Dermis microvascular lymphatic vessel endothelial cell (primary cell): ENCODE measurements around the gene PLSCR4. TPM values are rescaled to one million over a fixed set of nuclear protein-coding genes. Genes with fewer than 3 reads are reported as not detected.

Experiments
- DNase-seq, 2 donors: peaks; one replicate each; pipeline versions ENCODE4 v3.0.0 to v3.0.0-alpha.2; 2010; ENCODE audit warnings: low read depth in 2 of 2
- total RNA-seq: library from RNA; depleted of rRNA; stranded (reverse); fragments of >200 nt; gene quantifications from 2 replicates; pipeline ENCODE4 v1.2.1, GENCODE V29; 2014

Gene PLSCR4
- total RNA-seq, 1 donor from 2014 or later, result 569 TPM

DNA sequence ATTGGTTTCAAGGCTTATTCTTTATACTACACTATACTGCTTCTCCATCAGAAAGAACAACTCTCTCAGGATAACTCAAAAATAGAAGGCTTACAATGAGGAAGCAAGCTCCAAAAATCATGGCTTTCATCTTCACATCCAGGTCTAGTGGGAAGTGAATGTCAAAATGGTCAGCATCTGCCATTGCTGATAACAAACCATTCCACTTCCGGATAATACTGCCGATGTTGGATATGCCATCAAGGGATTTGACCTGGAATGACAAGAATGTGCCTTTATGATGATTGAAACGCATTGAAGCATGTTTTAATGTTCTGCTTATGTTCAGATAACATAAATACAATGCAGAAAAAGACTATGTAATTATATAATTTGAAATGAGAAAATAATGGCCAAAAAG lies 55.9 kb downstream of the PLSCR4 start:
- peak; percentile 87 to 92 for DNase-seq

DNA sequence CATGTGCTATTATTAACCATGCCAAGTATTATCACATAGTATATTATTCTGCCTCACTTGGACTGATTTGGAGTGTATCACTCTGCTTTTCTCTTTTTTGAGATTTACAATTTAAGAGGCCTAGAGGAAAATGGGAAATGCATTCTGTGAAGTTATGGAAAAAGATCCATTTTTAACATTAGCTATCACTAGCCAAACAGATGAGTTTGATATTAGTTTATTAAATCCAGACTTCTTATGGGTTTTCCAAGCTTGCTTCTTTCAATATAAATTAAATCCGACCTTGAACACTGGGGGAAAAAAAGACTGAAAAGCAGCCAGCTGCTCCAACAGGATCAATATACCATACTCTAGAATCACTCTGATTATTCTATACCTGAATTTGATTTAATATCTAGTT lies 59.9 kb downstream of the PLSCR4 start:
- DNase-seq, result no peak

DNA sequence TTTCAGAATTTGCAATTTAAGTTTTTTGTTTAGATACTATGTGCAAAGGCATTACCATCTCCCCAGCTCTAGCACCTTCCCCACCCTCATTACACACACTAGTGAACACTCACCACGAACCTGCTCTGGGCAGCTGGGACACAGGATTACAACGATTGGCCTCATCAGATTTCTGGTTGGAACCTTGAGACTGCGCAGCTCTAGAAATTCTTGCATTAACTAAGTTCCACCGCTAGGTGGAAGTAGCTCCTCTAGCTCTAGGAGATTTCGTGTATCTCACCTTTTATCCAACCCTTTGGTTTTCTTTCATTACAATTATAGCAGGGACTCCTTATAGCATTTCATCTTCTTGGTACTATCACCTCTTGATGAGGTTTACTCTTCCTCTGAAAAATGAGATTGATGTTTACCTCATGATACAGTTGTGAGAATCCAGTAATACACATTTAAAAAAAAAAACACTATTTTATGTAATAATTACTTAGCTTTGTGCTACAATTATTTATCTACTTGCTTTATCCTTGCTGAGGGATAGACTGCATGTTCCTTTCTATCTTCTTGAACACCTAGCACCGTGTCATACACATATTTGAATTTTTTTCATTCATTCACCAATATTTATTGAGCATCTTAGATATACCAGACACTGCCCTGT lies 61.3 kb downstream of the PLSCR4 start:
- peak in 1 of 2 donors; percentile 68 for DNase-seq

DNA sequence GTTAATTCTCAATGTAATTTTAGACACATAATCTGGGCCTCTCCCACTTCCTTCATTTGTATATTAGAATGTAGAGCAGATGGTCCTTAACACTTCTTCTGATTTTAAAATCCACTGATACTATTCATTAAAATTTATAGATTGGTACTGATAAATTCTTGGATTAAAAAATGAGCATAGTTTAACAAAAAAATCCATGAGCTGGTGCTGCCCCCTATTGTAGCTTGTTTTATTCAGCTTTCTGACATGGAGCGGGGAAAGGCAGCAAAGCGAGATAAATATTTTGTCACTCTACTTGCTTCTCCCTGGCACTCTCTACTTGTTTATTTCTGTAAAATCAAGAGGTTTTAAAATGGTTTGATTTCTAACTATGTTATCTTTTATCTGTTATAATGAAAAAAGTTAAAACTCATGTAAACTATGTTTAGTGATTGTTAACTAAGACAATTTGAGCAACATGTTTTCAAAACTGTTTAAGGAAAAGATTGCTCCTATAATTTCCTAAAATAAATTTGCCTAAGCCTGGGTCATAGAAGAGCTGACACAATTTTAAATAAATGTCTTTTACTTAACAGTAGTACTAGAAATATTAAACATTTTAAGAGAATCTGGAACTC lies 63.5 kb downstream of the PLSCR4 start:
- DNase-seq, result no peak

DNA sequence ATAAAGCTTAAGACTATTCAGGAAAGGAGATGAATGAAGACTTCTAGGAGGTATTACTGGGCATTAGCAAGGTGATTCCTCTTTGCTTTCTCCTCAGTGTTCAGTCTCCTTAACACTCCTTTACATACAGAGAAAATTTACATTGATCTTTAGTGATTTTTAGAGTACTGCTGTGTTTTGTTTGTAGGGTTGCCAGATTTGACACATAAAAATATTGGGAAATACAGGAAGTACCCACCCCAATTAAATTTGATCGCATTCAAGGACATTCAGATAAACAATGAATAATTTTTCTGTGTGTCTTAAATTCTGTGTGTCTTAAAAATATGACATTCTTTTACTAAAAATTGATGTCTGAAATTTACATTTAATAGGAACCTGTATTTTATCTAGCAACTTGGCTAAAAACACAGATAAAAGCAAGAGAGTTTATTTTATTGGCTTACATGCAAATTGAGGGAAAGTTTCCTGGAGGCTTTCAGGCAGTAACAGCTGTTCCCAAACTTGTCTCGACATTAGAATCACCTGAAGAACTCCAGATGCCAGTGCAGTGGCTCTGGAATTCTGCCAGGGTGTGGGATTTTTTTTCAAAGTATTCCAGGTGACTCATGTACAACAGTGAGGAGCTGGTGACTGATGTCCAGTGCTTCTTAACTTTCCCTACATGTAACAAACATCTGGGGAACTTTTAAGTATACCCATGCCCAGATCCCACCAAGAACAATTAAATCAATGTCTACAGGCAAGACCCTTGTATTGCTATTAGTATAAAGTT lies 66.5 kb downstream of the PLSCR4 start:
- peak in 1 of 2 donors; percentile 57 for DNase-seq

DNA sequence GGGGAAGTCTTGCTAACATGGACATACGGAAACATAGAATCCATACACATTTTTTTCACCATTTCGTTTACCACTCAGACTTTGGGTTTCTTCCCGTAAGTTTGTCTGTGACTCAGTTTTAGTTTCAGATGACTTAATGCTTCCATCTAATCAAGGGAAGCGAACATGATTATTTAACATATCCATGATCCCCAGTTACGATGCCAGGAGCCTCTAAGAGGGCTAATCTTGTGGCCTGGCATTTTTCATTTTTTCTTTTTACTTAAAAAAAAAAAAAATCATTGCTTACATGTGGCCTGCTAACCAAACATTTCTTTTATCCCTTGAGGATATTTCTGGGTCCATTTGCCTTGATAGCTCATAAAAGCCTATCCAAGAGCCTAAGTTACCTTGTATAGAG lies 69.7 kb downstream of the PLSCR4 start:
- no peak for DNase-seq

DNA sequence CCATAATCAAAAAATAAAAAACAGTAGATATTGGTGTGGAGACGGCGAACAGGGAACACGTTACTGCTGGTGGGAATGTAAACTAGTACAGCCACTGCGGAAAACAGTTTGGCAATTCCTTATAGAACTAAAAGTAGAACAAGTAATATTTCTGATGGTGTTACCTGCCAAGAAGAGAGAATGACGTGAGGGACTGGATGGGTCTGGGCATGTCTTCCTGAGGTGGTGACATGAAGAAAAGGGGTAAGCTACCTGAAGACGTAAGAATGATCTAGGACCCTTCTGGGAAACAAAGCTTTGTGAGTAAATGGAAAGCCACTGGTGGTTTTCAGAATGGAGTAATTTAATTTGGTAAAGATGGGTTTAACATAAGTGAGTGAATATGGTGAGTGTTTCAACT lies 70.5 kb downstream of the PLSCR4 start:
- no peak for DNase-seq

DNA sequence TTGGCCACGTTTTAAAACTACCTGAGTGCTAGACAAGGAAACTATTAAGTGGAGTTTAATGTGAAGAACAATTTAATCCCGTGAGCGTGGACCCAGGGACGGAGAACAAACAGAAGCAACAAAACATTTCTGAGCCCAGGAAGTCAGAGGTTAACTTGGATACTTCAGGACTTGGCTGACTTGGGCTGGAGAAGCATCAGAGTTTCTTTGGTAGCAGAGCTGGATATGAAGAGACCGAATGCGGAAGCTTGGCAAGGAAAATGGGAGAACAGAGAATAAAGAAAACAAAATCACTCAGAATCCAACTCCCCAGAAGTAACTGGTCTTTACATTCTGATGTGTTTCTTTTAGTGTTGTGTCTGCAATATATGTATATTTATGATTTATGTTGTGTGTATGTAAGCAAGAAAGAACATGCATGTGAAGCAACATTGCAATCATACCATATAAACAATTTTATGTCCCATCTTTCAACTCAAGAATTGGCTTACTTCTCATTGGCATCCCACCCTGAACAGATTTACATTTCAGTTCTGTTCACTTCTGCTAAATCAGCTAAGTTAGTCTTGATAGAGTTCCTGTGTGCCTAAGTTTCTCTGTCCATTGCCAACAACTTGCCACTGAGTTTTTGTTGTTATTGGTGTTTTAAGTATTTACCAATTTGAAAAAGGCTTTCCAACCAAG lies 72.8 kb downstream of the PLSCR4 start:
- DNase-seq, result no peak

DNA sequence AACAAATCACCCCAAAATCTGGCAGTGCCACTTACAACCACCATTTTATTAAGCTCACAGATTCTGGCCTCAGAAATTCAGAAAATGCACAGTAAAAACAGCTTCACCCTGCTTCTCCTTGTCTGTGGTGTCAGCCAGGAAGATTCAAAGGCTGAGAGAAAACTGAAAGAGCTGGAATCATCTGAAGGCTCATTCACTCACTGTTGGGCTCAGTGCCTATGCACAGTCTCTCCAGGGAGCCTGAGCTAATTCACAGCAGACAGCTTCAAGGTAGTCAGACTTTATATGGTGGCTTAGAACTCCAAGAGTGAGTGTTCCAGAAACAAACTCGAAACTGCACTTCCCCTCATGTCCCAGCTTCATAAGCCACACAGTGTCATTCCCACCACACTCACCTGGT lies 73.4 kb downstream of the PLSCR4 start:
- peak in 1 of 2 donors; percentile 56 for DNase-seq

DNA sequence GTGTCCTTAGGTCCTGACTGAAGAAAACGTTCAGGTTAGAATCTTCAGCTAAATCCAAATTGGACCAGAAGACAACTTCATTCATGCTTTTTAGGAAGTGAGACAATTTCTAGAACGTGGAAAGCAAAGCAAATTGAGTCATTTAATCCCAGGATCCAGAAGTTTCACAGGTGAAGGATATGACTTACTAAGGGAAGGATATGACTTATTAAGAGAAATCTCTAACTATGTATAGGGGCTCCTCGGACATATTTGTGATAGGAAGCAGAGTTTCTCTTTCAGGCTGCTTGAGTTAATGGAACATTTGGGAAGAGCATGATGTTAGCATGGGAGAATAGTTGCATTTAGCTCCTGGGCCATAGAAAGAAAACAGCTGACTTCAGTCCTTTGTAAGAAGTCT lies 73.8 kb downstream of the PLSCR4 start:
- peak in 1 of 2 donors; percentile 80 for DNase-seq

DNA sequence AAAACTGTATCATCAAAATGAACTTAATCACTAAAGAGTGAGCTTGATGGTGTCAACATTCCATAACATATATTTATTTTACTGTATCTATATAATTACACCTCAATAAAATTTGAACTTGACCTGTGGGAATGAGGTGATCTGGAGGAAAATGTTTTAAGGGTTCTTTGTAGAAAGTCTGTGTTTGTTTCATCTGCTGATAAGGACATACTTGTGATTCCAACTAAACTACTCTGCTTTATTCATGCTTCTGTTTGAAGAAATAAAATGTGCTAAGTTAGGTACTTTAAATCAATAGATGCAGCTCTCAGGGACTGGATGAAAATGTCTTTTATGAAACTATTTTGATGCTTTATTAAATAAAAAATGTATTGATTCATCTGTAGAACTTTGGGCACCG lies 78.3 kb downstream of the PLSCR4 start:
- no peak for DNase-seq

DNA sequence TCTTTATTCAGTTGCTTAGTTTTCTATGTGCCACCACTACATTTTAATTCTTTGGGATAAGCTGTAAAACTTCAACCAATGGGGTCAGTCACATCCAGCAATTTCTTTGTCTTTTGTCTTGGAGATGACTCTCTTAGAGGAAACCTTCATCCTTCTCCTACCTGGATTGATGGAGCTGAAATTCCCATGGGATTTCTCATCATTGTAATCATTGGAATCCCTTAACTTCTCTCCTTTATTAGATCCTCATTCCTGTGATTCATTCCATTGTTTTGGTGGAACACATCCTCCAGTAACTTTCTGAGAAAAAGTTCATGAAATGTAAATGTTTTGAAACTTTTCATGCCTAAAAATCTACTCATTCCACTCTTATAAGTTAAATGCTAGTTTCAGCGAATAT lies 80.3 kb downstream of the PLSCR4 start:
- DNase-seq, result no peak

DNA sequence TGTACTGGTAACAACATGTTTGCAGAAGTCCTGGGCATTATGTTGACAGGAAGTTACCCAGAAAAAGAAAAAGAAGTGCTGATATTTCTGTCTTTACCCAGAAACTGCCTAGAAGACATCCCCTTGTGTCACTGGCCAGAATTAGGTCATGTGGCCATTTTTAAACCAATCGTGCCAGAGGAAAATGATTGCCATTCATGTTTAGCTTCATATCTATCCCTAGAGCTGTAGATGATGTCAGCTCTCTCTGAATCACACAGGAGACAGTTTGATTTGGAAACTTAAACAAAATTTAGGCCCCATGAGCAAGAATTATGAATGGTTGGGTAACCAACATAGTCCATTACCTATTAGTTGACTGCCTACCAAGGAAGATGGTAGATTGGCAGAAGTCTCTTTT lies 81.0 kb downstream of the PLSCR4 start:
- peak in 1 of 2 donors; percentile 61 for DNase-seq

DNA sequence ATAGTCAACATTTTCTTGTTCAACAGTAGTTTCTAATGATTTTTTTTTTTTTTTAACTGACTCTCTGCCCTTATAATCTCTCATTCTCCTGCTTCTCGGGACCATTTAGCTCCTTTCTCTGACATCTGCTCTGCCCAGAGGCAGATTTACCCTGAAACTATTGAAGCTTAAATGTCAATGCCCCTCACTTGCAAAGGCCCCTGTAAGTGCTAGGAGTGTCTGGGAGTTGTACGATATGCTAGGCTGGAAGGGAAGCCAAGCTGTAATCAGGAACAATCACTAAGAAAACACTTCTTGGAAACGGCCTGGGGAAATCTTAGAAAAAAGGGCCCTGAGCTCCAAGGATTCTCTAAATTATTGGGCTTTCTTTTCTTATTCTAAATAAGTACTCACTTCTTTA lies 84.1 kb downstream of the PLSCR4 start:
- DNase-seq, result peak in 1 of 2 donors; percentile 61

DNA sequence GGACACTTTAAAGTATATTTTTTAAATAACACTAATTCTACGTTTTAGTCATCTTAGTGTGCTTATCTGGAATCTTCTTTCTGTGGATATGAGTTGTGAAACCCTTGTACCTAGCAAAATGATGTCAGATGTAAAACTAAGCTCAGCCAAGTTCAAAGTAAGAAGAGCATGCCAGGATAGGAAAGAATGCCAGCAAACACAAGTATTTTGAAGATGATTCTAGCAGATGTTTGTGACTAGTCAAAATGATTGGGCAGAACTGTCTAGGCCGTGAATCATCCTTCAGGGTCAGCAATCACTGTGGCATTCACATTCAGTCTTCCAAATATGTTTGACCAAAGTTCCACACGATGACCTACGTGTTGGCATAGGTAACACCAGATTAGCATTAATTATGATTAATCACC lies 84.5 kb downstream of the PLSCR4 start:
- peak in 1 of 2 donors; percentile 70 for DNase-seq

DNA sequence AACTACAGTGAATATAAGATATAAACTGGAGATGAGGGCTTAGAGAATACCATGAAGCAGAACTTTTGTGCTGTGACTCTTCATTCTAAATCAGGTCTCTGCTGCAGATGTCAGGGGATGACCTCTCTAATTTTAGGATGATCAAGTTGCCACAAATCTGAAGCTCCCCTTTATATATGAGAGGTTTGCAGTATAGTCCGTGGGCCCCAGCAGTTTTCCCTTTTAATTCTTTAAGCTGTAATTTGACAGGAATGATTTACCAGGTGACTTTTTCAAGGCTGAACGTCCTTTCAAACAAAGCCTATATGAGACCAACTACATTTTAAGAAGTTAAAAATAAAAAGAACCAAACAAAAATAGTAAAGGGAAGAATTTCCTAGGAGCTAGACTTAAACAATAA lies 85.0 kb downstream of the PLSCR4 start:
- DNase-seq, result no peak

DNA sequence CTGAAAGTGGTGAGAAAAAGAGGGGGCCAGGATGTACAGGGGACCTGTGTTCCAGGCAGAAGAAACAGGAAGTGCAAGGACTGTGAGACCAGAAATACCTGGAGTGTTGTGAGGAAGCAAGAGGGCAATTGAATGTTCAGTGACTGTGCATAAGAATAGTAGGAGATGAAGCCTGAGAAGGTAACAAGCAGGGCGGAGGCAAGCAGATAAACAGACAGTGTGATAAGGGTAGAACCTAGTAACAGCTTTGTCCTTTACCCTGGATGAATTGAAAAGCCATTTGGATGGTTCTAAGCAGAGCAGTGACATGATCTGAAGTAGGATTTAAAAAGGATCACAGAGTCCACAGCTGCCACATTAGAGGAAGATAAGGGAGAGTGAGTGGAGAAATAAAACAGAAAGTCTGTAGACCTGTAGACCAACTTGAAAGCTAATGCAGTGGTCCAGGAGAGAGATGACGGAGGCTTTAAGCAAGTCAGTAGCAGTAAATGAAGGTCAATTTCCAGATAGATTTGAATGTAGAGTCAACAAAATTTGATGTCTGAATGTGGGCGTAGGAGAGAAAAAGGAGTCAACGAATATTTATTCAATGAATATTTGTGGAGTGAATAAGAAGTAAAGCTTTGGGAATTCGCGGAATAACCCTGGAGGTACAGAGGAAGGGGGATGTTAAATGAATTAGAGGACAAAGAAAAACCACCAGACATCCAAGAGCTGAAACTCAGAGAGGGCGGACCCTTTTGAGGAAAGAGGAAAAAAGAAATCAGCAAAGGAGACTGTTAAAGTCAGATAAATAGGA lies 85.7 kb downstream of the PLSCR4 start:
- DNase-seq, result no peak

DNA sequence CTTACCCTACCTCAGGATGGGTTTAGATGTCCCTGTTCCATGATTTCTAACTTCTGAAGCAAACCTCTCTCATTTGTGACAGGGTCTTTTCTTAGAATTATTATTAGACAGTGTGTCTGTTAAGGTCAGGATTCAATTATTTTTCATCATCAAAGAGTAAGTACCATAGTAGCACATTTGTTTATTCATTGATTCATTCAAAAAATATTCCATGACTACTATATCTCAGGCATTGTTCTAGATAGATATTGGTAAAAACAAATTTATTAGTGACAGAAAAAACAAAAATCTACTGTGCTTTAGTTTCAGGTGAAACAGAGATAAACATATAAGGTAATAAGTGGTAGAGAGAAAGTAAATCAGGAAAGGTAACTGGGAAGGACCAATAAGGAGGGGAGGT lies 86.4 kb downstream of the PLSCR4 start:
- DNase-seq, result no peak

DNA sequence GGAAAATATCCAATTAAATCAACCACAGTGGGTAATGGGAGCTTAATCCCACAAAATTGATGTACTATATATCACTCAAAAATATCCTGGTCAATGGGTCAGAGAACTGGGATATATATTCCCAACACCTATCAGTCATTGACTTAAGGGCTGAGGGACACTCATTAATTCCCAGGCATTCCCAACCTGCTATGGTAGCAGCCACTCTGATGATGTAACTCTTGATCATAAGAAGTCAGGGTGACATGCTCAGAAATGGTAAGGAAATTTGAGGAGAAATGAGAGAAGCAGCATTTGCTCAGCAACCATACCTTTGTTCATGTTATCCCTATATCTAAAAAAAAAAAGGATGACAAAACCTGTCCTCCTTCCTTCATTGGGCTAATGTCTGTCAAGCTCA lies 86.8 kb downstream of the PLSCR4 start:
- DNase-seq, result no peak

DNA sequence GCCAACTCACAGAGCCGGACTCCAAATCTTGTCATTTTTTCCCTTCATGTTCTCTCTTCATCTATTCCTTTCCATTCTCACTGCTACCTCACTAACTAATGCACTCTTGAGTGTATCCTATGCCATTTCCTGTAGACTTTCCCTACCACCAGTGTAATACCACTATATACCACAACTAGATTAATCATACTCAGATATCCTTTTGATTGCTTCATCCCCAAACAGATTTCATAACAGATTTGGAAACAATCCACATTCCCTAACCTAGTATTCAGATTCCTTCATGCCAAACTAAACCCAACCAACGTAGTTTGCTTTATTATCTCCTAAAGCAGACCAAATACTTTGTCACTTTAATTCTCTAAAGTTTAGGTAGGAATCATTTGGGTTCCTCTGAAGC lies 87.3 kb downstream of the PLSCR4 start:
- peak; percentile 79 to 84 for DNase-seq

DNA sequence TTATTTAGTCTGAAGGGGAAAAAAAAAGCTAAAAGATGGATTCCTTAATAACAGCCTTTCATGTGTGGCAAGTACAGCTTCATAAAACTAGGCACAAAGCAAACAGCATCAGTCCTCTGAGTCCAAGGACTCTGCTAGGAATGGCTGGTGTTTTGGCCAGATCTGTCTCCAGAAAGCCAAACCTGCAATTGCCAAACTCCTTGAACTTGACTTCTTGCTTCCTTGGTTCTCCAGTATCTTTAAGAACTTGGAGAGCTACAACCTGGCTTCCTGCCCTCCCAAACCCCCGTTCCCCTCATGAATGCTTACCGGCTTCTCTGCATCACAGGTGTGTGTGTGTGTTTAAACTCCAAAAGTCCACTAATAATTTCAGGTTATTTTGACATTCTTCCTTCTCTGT lies 88.3 kb downstream of the PLSCR4 start:
- no peak for DNase-seq
